Measurements from ENCODE around the gene CEP170B.
"Not testable (repeated sequence)": the region's sequence is repeated elsewhere in the genome, so short reads cannot be mapped to it uniquely, and the experiment has no call there.

Gene CEP170B

GRCh38 chr14:104933746-104934733 lies 69.0 kb downstream of the CEP170B start:
- DNase-seq, result no peak

GRCh38 chr14:104935026-104935650 lies 70.1 kb downstream of the CEP170B start:
- no peak for DNase-seq

GRCh38 chr14:104935955-104936354 lies 70.9 kb downstream of the CEP170B start:
- DNase-seq, result no peak

GRCh38 chr14:104936361-104937155 lies 71.5 kb downstream of the CEP170B start:
- no peak for DNase-seq

GRCh38 chr14:104937161-104937560 lies 72.1 kb downstream of the CEP170B start:
- no peak for DNase-seq

- no peak for DNase-seq
These were observed 72.8 kb downstream of the CEP170B start for GRCh38 chr14:104937694-104938365.

- no peak for DNase-seq
These were observed 73.4 kb downstream of the CEP170B start for GRCh38 chr14:104938436-104938835.

GRCh38 chr14:104938960-104939359 lies 73.9 kb downstream of the CEP170B start:
- no peak for DNase-seq

GRCh38 chr14:104939666-104940410 lies 74.8 kb downstream of the CEP170B start:
- DNase-seq, result no peak

GRCh38 chr14:104940526-104941150 lies 75.6 kb downstream of the CEP170B start:
- DNase-seq, result no peak

- DNase-seq, result no peak
These were observed 76.7 kb downstream of the CEP170B start for GRCh38 chr14:104941508-104942365.

- DNase-seq, result no peak
These were observed 77.5 kb downstream of the CEP170B start for GRCh38 chr14:104942586-104942985.

GRCh38 chr14:104943216-104944015 lies 78.3 kb downstream of the CEP170B start:
- DNase-seq, result not testable (repeated sequence)

GRCh38 chr14:104944016-104944308 lies 78.9 kb downstream of the CEP170B start:
- not testable (repeated sequence) for DNase-seq

GRCh38 chr14:104944436-104945205 lies 79.6 kb downstream of the CEP170B start:
- not testable (repeated sequence) for DNase-seq

- not testable (repeated sequence) for DNase-seq
These were observed 80.2 kb downstream of the CEP170B start for GRCh38 chr14:104945266-104945665.

Measured in NCI-H524 treated with DMSO at 0.1 percent for 48 hours (cell line).